Activated CD8-positive, alpha-beta memory T cell treated with anti-CD3 and anti-CD28 coated beads for 4 hours (primary cell): ENCODE measurements around the gene TBL3.
"Not testable (repeated sequence)": the region's sequence is repeated elsewhere in the genome, so short reads cannot be mapped to it uniquely, and the experiment has no call there.

Experiments used
- DNase-seq, 2 donors: peaks; one replicate each; pipeline ENCODE4 v3.0.0-alpha.2; 2020; ENCODE audit warnings: low read depth in 2 of 2

The TBL3 gene

GRCh38 chr16:1999866-2000514 lies 28.1 kb downstream of the TBL3 start:
- no peak for DNase-seq

DNA sequence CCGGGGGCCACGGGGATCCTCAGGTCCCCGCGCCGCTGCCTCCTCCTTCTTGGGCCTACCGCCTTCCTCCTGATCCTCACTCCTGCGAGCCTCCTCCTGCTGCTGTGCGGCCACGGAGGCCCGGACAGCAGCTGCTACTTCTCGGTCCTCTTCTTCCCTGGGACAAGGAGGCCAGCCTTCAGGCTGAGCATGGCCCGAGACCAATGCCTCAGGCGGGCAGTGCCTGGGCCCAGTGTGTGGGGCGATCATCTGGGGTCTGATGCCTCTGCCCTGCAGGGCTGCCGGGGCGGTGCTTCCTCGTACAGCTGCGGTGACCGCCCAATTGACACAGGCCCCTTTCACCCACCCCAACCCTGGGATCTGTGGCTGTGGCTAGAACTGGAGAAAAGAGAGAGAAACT lies 29.2 kb downstream of the TBL3 start:
- DNase-seq: no peak

DNA sequence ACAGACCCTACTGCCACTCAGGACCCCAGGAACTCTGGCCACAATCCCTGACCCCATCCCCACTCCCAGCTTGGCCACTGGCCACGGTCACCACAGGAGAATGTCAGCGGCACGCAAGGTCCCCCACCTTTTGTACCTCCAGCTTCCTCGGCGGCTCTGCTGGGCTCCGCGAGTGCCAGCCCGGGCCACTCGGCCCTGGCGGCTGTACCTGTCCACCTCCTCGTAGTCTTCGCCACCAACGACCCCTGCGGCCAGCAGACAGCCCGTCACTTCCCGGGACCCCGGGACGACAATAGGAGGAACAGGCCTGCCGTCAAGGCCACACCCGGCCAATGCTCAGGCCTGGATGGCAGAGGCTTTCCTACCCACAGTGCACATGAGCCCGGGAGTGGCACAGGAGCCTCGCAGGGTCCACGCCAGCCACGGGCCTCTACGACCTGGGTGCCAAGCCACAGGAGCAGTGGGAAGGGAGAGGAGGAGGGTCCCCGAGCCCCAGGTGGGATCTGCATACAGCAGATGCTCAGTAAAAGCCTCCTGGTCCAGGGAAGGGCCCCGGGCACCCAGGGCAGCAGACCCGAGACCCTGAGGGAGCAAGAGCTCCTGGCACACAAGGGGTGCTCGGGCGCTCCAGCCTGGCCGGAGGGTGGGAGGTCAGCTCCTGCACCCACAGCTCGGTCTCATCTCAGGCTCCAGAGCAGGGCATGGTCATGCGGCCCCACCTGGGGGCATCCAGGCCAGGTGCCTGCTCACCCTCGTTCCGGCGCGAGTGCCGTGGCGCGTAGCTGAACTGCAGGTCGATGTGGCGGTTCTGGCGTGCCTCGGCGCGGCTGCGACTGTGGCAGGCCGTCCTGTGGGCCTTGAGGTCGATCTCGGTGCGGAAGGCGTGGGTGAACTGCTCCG lies 29.9 kb downstream of the TBL3 start:
- no peak for DNase-seq

- DNase-seq: no peak
Observed at GRCh38 chr16:2002406-2003230, 30.8 kb downstream of the TBL3 start.

GRCh38 chr16:2003231-2003826 lies 31.5 kb downstream of the TBL3 start:
- DNase-seq: no peak

- DNase-seq: peak; percentile 62 to 69
Observed at GRCh38 chr16:2003827-2004641, 32.2 kb downstream of the TBL3 start.

DNA sequence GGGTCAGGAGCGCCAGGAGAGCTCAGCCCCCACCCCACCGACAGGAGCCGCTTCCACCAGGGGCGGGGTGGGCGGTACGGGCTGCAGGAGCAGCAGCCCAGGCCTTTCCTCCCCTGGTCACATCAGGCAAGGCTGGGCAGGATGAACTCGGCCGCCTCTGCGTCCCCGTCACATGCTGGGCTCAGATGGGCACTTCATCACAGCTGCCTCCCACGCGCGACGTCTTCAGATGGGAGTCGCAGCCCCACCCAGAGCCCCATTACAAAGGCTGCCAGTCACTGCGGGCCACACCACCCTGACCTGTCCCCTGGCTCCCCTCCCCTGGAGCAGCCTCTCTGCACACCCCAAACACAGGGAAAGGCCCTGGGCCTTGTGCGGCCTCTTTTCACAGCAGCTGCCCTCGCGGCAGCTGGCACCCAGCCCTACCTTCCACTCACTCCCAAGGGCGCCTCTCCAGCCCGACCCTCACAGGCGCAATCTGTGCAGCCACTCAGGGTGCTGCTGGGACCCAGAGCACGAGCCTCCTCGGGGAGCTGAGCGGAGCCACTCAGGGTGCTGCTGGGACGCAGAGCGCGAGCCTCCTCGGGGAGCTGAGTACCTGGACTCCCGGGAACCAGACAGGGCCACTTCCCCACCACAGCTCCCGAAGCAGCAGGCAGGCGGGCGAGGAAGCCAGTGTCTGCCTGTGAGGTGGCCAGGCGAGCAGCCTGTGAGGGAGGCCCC lies 33.1 kb downstream of the TBL3 start:
- no peak for DNase-seq

DNA sequence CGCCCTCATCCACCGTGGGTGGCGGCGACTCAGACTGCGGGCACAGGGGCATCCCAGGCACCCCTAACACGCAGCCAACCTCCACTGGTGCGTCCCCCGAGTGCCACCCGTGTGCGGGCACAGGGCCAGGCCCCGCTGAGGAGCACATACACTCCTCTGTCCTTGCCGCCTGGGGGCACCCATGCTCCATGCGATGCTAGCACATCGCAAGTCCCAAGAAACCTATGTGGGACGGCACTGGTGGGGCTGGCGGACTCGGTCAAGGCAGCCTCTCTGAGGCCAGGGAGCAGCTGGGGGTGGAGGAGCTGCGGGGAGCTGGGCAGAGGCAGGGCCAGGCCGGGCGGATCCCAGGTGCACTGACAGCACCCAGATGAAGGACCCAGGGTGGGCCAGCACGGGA lies 33.8 kb downstream of the TBL3 start:
- DNase-seq: no peak

DNA sequence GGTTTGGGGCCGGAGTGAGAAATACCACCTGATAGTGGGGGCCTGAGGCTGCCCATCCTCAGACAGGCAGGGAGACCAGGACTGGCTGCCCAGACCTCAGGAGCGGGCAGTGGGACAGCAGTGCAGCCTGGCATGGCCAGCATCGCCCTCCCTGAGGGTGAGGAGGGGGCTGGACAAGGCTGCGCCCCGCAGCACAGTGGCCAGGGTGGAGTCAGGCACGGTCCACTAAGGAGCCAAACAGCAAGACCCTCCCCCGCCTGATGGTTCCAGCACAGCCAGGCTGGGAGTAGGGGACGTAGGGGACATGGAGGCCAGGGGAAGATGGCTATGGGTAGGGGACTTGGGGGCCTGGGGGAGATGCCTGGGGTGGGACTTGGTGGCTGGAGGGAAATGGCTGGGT lies 34.5 kb downstream of the TBL3 start:
- no peak for DNase-seq

GRCh38 chr16:2007081-2007836 lies 35.4 kb downstream of the TBL3 start:
- no peak for DNase-seq

DNA sequence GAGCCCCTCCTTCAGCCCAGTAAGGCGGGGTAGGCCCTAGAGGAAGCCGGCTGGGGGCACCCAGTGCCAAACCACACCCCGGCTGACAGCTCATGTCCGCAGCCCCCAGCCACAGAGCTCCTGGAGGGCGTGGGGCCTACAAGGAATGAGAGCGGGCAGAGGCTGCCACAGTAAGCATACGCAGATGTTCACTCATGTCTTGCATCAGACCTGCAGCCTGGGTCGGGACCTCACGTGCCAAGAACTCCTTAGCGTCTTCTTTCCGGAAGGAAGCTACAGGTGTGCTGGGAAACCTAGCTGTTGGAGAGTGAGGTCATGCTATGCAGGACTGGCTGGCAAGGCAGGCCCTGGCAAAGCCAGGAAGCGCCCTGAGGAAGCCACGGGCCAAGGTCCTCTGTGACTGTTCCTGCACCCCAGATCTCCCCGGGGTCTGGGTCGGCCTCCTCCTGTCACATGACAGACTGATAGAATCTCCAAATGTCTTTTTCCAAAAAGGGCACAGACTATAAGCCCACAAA lies 36.2 kb downstream of the TBL3 start:
- DNase-seq: no peak

DNA sequence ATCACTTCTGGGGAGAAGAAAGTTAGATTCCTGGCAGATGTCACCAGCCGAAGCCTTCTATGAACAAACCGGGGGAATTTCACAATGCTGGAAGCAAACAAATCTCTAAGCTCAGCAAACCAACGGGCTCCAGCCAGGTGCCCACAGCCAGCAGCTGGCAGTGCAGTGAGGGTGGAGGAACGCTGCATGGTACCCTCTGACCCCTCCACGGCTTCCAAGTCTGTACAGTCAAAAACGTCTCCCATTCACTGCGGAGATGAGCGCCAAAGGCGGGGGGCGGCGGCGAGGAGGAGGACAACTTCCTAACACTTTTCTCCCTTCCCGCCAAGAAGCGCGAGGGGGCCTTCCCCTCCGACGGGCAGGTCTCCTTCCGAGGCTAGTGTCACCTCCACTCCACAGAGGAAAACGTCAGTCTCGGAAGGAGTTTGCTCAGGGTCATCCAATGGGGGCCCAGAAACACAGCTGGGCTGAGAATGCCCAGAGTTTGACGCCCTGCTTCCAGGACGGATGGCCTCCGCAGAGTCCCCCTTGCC lies 36.8 kb downstream of the TBL3 start:
- no peak for DNase-seq

DNA sequence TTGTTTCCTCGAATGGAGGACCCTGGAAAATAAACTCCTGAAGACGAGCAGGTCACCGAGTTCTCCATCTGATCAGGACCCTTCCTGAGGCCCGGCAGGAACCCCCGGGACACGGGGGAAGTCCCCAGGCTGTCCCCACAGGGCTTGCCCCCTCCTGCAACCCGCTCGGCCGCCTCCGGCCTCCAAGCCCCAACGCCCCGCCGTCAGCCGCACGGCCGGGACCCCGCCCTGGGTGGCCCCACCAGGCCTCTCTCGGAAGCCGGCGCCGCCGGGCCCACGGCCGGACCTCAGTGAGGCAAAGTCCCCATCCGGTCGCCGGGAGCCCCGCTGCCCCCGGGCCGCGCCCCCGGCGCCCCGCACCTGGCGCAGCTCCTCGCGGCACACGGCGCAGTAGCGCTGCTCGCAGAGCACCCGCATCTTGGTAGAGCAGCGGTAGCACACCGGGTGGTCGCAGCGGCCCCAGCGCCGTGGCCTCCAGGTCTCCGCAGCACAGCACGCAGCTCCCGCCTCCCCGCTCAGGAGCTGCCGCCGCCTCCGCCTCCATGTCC lies 37.4 kb downstream of the TBL3 start:
- DNase-seq: no peak

DNA sequence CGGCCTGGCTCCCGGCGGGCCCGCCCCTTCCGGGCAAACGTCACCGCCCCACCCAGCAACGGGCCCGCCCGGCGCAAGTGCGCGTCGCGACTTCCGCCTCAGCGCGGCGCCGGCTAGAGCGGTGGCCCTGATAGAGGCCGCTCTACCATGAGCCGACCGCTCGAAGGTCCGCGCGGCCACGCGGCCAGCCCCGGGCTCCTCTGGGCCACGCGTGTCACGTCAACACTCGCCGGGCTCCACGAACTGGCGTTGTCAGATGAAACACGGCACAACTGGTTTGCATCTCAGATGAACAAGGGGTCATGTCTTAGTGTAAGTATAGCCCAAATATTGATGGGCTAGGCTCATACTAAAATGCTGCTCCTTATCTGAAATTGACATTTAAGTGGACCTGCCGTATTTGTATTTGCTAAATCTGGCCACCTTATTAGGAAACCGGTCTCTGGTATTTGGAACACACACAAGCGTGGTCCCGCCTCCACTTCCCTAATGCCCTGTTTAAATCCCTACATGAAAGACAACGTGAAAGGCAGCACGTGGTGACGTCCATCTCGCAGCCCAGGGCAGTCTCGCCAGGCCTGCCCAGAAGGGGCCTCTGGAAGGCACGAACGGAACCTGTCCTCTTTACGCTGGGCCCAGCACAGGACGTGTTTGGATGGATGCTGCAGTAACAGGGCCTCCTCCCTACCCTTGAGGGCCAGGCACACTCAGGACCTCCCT lies 38.1 kb downstream of the TBL3 start, which contains the start of gene ZNF598:
Gene ZNF598 (minus strand): TSS at position 31 of the 720 bp plus-strand sequence.
- peak; percentile 52 to 56 for DNase-seq

DNA sequence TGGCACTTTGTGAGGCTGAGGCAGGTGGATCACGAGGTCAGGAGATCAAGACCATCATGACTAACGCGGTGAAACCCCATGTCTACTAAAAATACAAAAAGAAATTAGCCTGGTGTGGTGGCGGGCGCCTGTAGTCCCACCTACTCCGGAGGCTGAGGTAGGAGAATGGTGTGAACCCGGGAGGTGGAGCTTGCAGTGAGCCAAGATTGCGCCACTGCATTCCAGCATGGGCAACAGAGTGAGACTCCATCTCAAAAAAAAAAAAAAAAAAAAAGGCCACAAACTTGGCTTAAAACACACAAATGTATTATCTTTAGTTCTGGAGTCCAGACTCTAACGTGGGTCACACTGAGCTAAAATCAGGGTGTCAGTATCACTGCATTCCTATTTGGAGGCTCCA lies 39.9 kb downstream of the TBL3 start:
- not testable (repeated sequence) for DNase-seq

DNA sequence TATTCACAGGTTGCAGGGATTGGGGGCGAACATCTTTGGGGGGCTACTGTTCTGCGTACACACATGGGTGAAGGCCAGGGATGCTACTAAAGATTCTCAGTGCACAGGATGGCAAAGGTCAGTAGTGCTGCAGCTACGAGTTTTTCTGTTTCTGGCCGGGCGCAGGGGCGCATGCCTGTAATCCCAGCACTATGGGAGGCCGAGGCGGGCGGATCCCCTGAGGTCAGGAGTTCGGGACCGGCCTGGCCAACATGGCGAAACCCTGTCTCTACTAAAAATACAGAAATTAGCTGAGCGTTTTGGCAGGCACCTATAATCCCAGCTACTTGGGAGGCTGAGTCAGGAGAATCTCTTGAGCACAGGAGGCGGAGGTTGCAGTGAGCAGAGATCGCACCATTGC lies 41.7 kb downstream of the TBL3 start:
- no peak for DNase-seq

GRCh38 chr16:2015117-2015946 lies 43.5 kb downstream of the TBL3 start:
- DNase-seq: no peak

- no peak for DNase-seq
Observed at GRCh38 chr16:2015947-2016208, 44.0 kb downstream of the TBL3 start.
